Amniotic stem cell (primary cell): ENCODE measurements around the gene PTPRCAP.
"Not testable (repeated sequence)": the region's sequence is repeated elsewhere in the genome, so short reads cannot be mapped to it uniquely, and the experiment has no call there.

Experiments used
- DNase-seq: peaks from one replicate; lab custom pipeline; 2025; lab: John Stamatoyannopoulos, UW

Gene PTPRCAP

DNA sequence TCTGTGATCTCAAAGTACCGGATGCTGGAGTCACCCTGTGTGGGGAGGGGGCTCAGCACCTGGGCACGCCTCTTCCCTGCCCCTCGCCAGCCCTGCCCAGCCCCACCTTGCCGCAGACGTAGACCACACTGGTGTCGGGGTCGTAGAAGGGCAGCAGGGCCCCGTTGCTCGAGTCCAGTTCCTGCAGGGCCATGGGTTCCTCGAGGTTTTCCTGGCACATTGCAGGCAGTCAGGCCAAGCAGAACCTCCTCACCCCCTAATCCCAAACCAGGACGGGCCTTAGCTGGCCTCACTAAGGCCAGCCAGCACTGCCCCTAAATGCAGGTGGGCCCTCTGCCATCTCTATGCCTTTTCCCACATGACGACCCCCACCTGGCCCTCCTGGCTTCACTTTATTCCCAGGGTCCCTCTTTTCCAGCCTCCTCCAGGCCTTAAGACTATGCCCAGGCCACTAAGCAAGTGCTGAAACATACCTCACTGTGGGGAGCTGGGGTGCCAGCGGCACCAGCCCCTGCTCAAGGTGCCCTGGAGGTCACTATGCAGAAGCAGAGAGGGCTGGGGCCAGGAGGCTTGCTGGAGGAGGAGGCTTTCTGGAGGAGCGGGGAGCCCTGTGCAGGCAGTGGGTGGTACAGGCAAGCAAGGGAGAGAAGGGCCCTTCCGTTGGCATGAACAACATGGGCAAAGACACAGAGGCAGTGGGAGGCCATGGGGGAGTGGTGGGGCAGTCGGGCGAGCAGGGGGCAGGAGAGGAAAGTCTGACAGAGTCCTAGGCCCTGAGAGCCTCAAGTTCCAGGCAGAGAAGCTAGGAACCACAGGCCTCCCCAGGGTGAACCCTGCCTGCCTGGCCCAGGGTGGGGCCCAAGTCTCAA lies 3.0 kb upstream of the PTPRCAP start:
- no peak for DNase-seq

DNA sequence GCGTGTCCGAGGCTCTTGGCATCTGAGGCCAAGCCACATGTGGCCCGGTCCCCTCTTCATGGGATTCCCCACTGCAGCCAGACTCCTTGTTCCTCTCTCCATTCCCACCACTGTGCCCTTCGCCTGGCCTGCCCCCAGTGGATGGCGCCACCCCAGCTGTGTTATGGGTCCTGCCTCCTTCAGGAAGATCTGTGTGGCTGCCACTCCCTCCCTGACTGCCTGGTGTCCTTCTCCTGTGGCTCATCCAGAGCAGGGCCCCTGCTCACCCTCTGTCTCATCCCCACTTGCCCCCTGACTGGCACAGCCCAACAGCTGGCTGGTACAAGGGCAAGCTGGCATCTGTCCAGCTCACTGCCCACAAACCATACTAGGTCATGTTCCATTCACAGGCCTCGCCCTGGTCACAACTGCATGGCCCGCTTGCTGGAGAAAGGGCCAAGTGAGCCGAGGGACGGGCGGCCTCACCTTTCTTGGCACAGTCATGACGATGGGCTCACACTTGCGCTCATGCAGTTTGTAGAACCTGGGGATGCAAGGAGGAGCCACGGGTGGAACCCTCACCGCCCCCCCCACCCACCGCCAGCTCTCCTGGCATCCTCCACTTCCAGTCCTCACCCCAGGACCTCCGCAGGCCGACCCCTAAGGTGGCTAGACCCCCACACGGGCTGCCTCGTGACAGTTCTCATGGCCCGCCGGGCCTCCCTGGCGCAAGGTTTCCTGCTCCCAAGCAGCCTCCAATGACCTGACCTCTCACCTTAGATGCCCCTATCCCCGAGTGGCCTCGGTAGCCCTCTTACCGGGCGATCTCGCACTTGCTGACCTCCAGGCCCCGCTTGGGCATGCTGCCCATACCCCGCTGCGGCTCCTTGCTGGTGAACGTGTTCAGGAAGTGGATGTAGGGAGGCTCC lies 2.1 kb upstream of the PTPRCAP start:
- no peak for DNase-seq

DNA sequence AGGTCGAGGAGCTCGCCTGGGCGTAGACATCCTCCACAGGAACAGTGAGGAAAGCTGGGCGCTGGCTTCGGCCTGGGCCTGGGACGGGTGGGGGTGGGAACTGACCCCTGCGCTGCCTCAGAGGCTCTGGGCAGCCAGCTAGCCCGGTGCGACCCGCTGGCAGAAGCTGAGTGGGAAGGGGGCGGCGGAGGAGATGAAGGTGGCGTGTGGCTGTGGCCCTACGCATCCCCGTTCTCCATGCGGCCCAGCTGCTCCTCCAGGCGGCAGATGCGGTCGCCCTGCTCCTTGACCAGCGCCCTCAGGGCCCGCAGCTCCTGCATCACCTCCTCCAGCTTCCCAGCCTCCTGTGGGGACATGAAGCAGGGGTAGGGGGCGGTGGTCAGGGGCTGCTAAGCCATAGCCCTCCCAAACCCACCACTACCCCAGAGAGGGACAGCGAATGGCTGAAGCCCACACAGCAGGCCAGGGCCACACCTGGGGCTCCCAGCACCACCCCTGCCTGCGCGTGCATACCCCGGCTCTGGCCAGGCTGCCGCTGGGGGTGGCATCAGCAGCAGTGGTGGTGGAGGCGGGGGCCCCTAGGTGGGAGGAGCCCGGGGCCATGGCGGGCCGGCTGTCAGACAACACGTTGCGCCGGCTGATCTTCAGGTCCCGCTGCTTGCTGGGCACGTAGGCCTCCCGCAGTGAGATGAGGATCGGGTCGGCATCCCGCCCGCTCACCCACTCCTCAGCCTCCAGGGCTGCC lies 848 bp upstream of the PTPRCAP start:
- no peak for DNase-seq

DNA sequence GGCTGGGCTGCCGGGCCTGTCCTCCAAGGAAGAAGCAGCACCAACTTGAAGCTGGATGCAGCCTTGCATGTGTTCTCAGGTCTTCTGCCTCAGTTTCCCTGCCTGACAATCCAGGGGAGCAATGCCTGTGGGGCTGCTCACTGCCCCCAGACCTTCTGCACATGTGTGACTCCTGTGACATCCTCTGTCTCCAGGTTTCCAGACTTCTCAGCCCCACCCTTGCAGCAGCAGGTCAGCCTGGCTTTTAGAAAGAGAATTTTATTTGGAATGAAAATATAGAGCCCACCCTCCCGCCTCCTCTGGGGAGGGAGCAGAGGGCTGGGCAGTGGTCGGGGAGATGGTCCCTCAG lies 301 bp upstream of the PTPRCAP start:
- DNase-seq = no peak

DNA sequence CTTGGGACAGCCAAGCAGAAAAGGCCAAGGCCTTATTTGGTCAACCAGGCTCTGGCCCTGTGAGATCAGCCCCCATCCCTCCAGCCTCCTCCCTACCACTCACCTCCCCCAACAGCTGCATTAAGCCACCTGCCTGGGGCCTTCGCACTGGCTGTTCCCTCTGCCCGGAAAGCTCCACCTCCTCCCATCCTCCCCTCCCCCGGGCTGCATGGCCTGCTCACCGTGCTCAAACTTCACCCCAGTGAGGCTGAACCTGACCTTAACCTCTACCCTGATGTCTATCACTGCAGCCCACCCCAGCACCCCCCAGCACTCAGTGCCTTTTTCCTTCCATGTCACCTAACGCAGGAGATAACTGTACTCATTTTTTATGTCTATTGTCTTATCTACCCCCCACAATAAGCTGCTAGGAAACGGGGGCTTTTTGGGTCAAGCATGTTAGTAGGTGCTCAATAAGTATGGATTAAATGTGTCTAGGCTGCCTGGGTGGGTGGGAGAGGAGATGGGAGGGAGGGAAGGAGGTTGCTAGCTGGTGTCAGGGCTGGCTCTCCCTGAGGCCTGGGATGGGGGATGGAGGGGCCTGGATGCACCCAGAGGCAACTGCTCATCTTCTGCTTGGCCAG lies 912 bp downstream of the PTPRCAP start:
- no peak for DNase-seq

DNA sequence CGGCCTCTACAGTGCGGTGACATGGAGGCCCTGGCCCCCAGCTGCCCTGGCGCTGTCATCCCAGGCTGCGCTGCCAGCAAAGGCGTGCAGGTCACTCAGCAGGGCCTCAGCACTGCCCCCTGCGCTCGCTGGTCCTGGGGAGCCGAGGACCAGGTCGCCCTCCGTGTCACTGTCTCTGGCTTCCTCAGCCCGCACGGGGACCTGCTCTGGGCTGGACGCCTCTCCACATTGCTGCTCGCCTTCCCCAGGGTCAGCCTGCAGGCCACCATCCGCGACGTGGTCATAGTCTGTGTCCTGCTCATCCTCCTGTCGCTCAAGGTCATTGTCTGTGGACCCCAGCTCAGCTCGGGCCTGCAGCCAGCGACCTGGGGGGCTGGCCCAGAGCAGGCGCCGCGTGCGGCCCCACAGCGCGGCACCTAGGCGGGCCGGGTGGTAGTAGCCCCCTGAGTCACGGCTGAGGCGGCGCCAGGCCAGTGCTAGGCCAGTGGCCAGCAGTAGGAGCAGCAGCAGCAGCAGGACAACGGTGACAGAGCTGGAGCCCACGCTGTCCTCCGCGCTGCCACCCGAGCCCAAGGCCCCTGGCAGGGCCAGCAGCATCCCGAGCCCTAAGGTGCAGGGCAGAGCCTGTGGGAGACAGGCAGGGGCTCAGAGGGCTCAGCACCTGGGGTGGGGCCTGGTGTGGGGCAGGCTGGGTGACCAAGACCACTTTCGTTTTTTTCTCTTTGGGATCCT lies 1.6 kb downstream of the PTPRCAP start:
- DNase-seq = no peak

DNA sequence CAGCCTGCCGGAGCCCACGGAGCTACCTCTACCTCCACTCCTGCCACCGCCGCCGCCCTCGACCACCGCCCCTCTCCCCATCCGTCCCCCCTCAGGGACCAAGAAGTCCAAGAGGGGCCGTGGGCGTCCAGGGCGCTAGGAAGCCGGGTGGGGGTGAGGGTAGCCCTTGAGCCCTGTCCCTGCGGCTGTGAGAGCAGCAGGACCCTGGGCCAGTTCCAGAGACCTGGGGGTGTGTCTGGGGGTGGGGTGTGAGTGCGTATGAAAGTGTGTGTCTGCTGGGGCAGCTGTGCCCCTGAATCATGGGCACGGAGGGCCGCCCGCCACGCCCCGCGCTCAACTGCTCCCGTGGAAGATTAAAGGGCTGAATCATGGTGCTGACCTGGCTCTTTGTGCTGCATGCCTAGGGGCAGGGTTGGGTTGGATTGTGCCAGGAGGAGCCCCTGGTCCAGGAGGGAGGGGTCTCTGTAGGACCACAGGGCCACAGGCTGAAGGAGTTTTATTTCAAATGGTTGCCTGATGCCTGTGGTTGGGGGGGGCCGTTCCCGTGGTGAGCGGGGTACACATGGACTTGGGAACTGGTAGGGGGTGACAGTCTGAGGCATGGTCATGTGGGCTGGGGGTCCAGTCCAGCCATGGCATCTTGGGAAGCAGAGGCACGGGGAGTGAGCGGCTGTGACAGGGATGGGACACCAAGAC lies 2.3 kb downstream of the PTPRCAP start:
- no peak for DNase-seq

DNA sequence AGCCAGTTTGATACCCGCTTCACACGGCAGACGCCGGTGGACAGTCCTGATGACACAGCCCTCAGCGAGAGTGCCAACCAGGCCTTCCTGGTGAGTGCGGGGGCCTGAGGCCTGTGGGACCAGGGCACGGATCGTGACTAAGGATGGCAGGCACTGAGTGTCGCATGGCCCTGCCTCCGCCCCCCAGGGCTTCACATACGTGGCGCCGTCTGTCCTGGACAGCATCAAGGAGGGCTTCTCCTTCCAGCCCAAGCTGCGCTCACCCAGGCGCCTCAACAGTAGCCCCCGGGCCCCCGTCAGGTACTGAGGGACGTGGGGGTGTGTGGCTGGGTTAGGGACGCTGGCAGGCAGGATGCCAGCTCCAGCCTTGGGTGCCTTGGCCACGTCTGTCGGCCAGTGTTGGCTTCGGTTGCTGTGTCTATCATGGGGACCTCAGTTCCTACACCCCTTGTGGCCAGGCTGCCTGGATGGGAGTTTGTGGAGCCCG lies 3.0 kb downstream of the PTPRCAP start:
- DNase-seq = no peak

DNA sequence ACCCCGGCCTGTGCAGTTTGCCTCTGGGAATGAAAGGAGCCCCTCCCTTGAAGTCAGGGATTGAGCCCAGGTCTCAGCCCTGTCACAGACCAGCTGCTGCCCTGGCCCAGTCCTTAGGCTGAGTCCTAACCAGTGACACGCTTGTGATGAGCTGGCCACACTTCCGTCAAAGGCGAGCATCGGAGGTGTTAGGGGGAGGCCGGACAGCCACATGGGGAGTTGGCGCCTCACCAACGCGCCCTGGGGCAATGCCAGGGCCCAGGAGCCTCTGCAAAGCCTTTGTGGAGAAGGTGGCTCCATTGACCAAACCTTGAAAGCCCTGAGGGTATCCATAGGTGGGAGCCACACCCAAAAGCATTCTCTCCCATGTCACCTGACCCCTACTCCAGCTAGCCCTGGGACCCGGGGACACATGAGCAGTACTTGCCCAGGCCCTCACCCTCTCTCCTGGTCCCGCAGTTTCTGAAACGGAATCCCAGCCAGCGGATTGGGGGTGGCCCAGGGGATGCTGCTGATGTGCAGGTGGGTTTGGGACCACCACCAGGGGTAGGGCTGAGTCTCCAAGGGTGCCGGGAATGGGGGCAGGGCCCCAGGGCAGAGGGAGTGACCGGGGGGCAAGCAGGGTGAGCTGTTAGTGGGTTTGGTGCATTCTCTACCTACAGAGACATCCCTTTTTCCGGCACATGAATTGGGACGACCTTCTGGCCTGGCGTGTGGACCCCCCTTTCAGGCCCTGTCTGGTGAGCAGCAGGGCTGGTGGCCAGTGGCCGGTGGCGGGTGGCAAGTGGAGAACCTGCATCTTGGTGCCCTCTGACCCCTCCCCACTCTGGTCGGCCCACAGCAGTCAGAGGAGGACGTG lies 3.7 kb downstream of the PTPRCAP start:
- DNase-seq = no peak

DNA sequence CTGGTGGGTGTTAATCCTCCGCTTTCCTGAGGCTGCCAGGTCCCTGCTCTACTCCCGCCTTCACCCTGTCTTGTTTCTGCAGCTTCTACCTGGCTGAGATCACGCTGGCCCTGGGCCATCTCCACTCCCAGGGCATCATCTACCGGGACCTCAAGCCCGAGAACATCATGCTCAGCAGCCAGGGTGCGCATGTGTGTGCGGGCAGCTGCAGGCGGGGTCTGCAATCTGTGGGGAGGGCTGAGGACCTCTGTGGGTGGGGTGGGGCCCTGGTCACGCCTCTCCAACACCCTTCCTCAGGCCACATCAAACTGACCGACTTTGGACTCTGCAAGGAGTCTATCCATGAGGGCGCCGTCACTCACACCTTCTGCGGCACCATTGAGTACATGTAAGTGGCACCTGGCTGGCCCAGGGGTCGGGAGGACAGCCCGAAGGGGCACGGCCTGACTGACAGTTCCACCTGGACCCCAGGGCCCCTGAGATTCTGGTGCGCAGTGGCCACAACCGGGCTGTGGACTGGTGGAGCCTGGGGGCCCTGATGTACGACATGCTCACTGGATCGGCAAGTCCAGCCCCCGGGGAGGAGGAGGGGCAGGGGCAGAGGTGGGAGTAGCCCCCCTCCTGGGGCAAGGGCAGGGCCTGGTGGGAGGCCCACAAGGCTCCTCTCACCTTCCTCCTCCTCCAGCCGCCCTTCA lies 4.7 kb downstream of the PTPRCAP start:
- DNase-seq = no peak

DNA sequence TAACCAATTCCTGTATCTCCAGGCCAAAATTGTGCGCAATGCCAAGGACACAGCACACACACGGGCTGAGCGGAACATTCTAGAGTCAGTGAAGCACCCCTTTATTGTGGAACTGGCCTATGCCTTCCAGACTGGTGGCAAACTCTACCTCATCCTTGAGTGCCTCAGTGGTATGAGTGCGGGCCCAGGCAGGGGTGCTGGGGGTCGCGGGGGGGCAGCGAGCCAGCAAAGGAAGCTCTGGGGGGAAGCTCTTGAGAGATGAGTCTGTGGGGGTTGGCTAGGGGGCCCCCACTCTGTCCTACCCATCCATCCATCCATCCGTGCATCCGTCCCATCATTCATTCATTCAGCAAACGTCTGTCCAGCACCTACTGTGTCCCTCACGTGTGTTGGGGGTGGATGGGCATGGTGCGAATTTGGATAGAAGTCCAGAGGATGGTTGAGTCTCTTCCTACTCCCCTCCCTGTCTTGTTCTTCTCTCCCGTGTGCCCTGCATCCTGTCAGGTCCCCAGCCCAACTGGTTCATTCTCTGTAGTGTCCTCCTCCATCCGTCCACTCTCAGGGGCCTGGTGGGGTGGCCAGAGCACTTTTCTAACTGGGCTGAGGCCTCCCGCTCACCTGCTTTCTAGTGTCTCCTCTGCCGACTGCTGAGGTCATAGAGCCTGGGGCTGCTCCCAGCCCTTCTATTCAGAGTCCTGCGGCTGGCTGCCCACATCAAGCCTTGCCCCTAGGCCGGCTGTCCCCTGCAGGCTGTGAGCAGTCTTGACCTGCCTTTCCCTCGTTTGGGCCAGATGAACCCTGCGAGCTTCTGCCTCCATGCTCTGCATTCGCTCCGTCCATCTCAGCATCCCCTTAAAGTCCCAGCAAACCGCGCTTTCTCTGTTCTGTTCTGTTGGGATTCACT lies 5.9 kb downstream of the PTPRCAP start:
- no peak for DNase-seq

DNA sequence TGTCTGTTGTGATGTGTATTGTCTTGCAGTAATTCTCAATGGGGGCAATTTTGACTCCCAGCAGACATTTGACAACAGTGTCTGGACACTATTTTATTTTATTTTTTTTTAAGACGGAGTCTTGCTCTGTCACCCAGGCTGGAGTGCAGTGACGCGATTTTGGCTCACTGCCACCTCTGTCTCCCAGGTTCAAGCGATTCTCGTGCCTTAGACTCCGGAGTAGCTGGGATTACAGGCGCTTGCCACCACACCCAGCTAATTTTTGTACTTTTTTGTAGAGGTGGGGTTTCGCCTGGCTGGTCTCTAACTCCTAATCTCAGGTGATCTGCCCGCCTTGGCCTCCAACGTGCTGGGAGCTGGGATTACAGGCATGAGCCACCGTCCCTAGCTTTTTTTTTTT lies 7.8 kb downstream of the PTPRCAP start:
- DNase-seq = no peak

DNA sequence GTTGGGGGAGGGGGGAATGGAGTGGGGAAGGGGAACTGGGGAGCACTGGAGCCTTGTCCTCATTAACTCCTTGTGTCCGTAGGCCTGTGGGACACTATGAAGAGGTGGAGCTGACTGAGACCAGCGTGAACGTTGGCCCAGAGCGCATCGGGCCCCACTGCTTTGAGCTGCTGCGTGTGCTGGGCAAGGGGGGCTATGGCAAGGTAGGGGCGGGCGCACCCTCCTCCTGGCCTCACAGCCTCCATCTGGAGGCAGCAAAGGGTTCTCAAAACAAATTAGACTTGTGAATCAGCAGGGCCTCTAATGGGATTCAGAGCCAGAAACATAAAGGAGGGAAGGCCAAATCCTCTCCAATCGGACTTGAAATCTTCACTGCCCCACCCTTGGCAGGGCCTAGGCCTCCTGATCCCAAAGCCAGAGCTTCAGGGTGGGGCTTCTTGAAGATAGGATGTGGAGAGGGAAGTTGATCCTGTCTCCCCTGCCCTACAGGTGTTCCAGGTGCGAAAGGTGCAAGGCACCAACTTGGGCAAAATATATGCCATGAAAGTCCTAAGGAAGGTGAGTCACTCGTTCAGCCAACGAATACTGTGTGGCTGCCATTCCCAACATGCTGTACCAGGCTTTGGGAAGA lies 8.3 kb downstream of the PTPRCAP start:
- DNase-seq = no peak

DNA sequence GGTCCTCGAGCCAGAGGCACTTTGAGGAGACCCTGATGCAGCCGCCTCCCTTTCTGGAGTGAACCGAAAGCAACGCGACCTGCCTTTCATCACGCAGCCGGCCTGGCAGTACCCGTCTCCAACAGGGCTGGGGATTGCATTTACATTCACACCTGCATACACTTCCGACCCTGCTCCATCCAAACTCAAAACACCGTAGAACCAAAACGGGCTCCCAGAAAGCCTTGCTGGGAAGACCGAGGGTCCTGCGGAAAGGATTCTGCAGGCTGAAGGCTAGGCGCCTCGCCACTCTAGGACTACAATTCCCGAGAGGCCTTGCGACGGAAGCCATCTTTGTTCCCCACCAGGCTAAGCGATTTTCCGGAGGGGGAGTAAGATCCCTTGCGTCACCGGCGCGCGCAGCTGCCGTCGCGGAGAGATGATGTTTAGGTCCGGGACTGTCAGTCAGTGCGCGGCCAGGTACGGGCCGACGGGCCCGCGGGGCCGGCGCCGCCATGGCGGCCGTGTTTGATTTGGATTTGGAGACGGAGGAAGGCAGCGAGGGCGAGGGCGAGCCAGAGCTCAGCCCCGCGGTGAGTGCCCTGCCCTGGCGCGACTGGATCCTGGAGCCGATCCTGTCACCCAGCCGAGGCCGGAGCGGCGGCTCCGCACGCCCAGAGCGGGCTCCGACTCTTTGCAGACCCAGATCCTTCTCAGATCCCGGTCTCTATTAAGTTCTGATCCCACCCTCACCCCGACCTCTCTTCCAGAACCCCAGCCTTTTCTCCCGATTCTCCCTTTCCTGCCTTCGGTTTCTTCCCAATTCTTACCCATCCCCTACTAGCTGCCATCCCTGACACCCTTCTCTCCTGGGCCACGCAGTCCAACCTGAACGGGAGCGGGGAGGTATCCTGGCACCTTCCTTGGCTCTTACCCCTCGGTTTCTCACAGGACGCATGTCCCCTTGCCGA lies 9.2 kb downstream of the PTPRCAP start, which contains the start of gene RPS6KB2:
Gene RPS6KB2, plus strand, starts transcription at position 443 of the 950 bp plus-strand sequence. Its CDS starts 52 bp downstream, at position 495.
- DNase-seq = peak; percentile 93

DNA sequence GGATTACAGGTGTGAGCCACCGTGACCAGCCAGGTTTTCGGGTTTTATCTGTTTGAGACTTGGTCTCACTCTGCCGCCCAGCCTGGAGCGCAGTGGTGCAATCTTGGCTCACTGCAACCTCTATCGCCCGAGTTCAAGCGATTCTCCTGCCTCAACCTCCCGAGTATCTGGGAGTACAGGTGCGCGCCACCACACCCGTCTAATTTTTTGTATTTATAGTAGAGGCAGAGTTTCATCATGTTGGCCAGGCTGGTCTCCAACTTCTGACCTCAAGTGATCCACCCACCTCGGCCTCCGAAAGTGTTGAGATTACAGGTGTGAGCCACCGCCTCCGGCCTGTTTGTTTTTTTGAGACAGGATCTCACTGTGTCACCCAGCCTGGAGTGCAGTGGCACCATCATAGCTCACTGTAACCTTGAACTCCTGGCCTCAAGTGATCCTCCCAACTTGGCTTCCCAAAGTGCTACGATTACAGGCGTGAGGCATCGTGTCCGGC lies 10.1 kb downstream of the PTPRCAP start:
- not testable (repeated sequence) for DNase-seq
